Neuronal stem cell (in vitro differentiated cells): ENCODE data around the gene FGF22.
A peak's percentile ranks its signal among the peaks of the same experiment; 100 is the strongest.

Source experiments
- DNase-seq: peaks from one replicate; pipeline ENCODE4 v3.0.0-alpha.2; 2013; ENCODE audit warnings: low spot score
- H2AFZ ChIP-seq: one replicate; pipeline ENCODE4 v1.6.1; 2013; ENCODE audit warnings: mild to moderate bottlenecking, low read length, inconsistent platforms
- H2AK5ac ChIP-seq: 2 replicates; pipeline ENCODE4 v1.6.1; 2013; ENCODE audit warnings: low read depth, mild to moderate bottlenecking, inconsistent platforms, low read length, moderate library complexity, mixed read lengths
- H2BK120ac ChIP-seq: 2 replicates; pipeline ENCODE4 v1.6.1; 2013; ENCODE audit warnings: low read depth, mild to moderate bottlenecking, inconsistent platforms, low read length, moderate library complexity, mixed read lengths
- H2BK12ac ChIP-seq: one replicate; pipeline ENCODE4 v1.6.1; 2013; ENCODE audit warnings: low read length, inconsistent platforms
- H2BK15ac ChIP-seq: 2 replicates; pipeline ENCODE4 v1.6.1; 2013; ENCODE audit warnings: mild to moderate bottlenecking, low read length, inconsistent platforms, mixed read lengths
- H2BK5ac ChIP-seq: one replicate; pipeline ENCODE4 v1.6.1; 2013; ENCODE audit warnings: inconsistent platforms, mild to moderate bottlenecking, low read length, moderate library complexity
- H3K14ac ChIP-seq: one replicate; pipeline ENCODE4 v1.6.1; 2013; ENCODE audit warnings: low read length, inconsistent platforms
- H3K18ac ChIP-seq: 2 replicates; pipeline ENCODE4 v1.6.1; 2013; ENCODE audit warnings: low read length, inconsistent platforms
- H3K23ac ChIP-seq: 2 replicates; pipeline ENCODE4 v1.6.1; 2013; ENCODE audit warnings: low read depth, mild to moderate bottlenecking, mixed read lengths, low read length, inconsistent platforms; ENCODE audit not compliant: poor library complexity
- H3K27ac ChIP-seq: replicated peaks from 3 replicates; pipeline ENCODE4 v1.5.1; 2013; ENCODE audit warnings: low read length, inconsistent platforms
- H3K27me3 ChIP-seq, 3 experiments: 2 replicates each; pipeline ENCODE4 v1.6.1; 2013; ENCODE audit warnings: low read length in 3 of 3, mild to moderate bottlenecking in 2 of 3, inconsistent platforms in 1 of 3, low read depth in 1 of 3, mixed read lengths in 1 of 3, moderate library complexity in 1 of 3; ENCODE audit not compliant: control insufficient read depth in 3 of 3, insufficient read depth in 3 of 3
- H3K36me3 ChIP-seq, 2 donors: replicated peaks in 1 of 2; 2 replicates each; pipeline ENCODE4 v1.6.1; 2013; ENCODE audit warnings: low read length in 2 of 2; ENCODE audit not compliant: control insufficient read depth in 2 of 2, insufficient read depth in 2 of 2
- H3K4ac ChIP-seq: 2 replicates; pipeline ENCODE4 v1.6.1; 2013; ENCODE audit warnings: inconsistent platforms, mild to moderate bottlenecking, low read length, moderate library complexity
- H3K4me1 ChIP-seq, 2 donors: 1 replicate in 1 of 2; 2 replicates in 1 of 2; pipeline ENCODE4 v1.6.1; 2013; ENCODE audit warnings: low read length in 2 of 2, low read depth in 1 of 2; ENCODE audit not compliant: control insufficient read depth in 2 of 2, insufficient read depth in 1 of 2
- H3K4me2 ChIP-seq: one replicate; pipeline ENCODE4 v1.6.1; 2013; ENCODE audit warnings: mild to moderate bottlenecking, low read length, inconsistent platforms; ENCODE audit not compliant: insufficient read depth, poor library complexity, severe bottlenecking
- H3K4me3 ChIP-seq, 2 donors: 2 replicates each; pipeline ENCODE4 v1.5.1; 2013; ENCODE audit warnings: low read length in 2 of 2, mild to moderate bottlenecking in 2 of 2, inconsistent platforms in 1 of 2, moderate library complexity in 1 of 2
- H3K79me1 ChIP-seq: one replicate; pipeline ENCODE4 v1.6.1; 2013; ENCODE audit warnings: low read depth, mild to moderate bottlenecking, inconsistent platforms, low read length, moderate library complexity
- H3K9ac ChIP-seq: one replicate; pipeline ENCODE4 v1.6.1; 2013; ENCODE audit warnings: mild to moderate bottlenecking, low read depth, low read length, inconsistent platforms; ENCODE audit not compliant: poor library complexity
- H3K9me3 ChIP-seq, 2 donors: replicated peaks in 1 of 2; 2 replicates each; pipeline versions ENCODE3 to v1.6.1; 2013; ENCODE audit warnings: low read length in 2 of 2, mild to moderate bottlenecking in 2 of 2, inconsistent platforms in 1 of 2, low read depth in 1 of 2, mixed read lengths in 1 of 2, moderate library complexity in 1 of 2; ENCODE audit not compliant: control insufficient read depth in 2 of 2, insufficient read depth in 1 of 2
- H4K8ac ChIP-seq: one replicate; pipeline ENCODE4 v1.6.1; 2013; ENCODE audit warnings: low read depth, mild to moderate bottlenecking, inconsistent platforms, low read length, moderate library complexity
- H4K91ac ChIP-seq: one replicate; pipeline ENCODE4 v1.6.1; 2013; ENCODE audit warnings: low read length, low read depth, mild to moderate bottlenecking, inconsistent platforms; ENCODE audit not compliant: poor library complexity
- WGBS, 2 donors: extraction: QIAGEN DNeasy Blood & Tissue Kit; methylation state at CpG; one replicate each; pipeline ENCODE4 v1.1.7; 2013; ENCODE audit warnings: missing lambda C conversion rate in 2 of 2, mixed read lengths in 1 of 2; ENCODE audit not compliant: insufficient read length in 2 of 2, insufficient replicate concordance in 1 of 2; ENCODE audit errors: extremely low coverage in 2 of 2; 5-methylcytosine and 5-hydroxymethylcytosine counted together

The FGF22 gene

GRCh38 chr19:688992-689391, 49.3 kb downstream of the FGF22 start:
- peak overlapping the region; percentile 67 for H2BK15ac ChIP-seq
- H4K91ac ChIP-seq, result no peak overlapping the region
- no peak overlapping the region for H3K9ac ChIP-seq
- peak overlapping the region; percentile 73 for H3K23ac ChIP-seq
- no peak overlapping the region for H3K4me2 ChIP-seq
- H3K4me3 ChIP-seq, result no peak overlapping the region
- H3K4ac ChIP-seq, result no peak overlapping the region
- no peak overlapping the region for H2AFZ ChIP-seq
- no CpG with 5 or more reads among the region's 17 CpGs for WGBS, 2 donors
- H3K14ac ChIP-seq, result no peak overlapping the region
- no peaks in the 10 kb centered on the region for H3K27me3 ChIP-seq
- no peaks in the 10 kb centered on the region for H3K36me3 ChIP-seq
- H3K18ac ChIP-seq, result no peak overlapping the region
- peaks cover 0 to 4% of the 10 kb centered on the region in 2 donors for H3K9me3 ChIP-seq
- peak overlapping the region; percentile 84 for H2AK5ac ChIP-seq
- no peaks in the 10 kb centered on the region for H3K4me1 ChIP-seq
- no peak overlapping the region for H2BK5ac ChIP-seq
- H3K27ac ChIP-seq, result no peak overlapping the region
- no peak for DNase-seq
- no peak overlapping the region for H2BK120ac ChIP-seq
- no peaks in the 10 kb centered on the region for H3K79me1 ChIP-seq
- no peak overlapping the region for H4K8ac ChIP-seq
- H2BK12ac ChIP-seq, result no peak overlapping the region

GRCh38 chr19:690203-690602, 50.5 kb downstream of the FGF22 start:
- Histone ChIP-seq H3K14ac (no peak overlapping the region), H2BK120ac (no peak overlapping the region), H3K18ac (no peak overlapping the region), H3K4me3 (no peak overlapping the region), H3K36me3 (no peaks in the 10 kb centered on the region), H4K91ac (no peak overlapping the region), H3K27me3 (peaks cover 0 to 6% (median 0%) of the 10 kb centered on the region in 3 experiments), H2AK5ac (no peak overlapping the region), H4K8ac (no peak overlapping the region), H3K79me1 (no peaks in the 10 kb centered on the region), H3K4me1 (no peaks in the 10 kb centered on the region), H3K4me2 (no peak overlapping the region), H2BK12ac (no peak overlapping the region), H3K23ac (no peak overlapping the region), H3K4ac (no peak overlapping the region), H3K9ac (no peak overlapping the region), H2AFZ (no peak overlapping the region), H3K9me3 (peaks cover 0 to 4% of the 10 kb centered on the region in 2 donors), H2BK15ac (no peak overlapping the region), H3K27ac (no peak overlapping the region), H2BK5ac (no peak overlapping the region)
- no peak for DNase-seq
- no CpG with 5 or more reads among the region's 18 CpGs for WGBS, 2 donors
